ENCODE results near the gene HYLS1.

- TF ChIP-seq POLR2A (IDR thresholded peaks at IDR 0.05) (no peak), CTCF (IDR thresholded peaks at IDR 0.05) (no peak), EP300 (IDR thresholded peaks at IDR 0.05) (no peak)
These were observed 42.6 kb downstream of the HYLS1 start for GRCh38 chr11:125930076-125930450.

Measured in tibial nerve (tissue), 4 donors.